GM06990 (cell line): ENCODE measurements around the gene AFG3L2.

Experiments used
- DNase-seq: peaks from one replicate; pipeline ENCODE4 v3.0.0-alpha.2; 2011; ENCODE audit not compliant: insufficient read length; ENCODE audit errors: extremely low read depth
- H3K27me3 ChIP-seq: replicated peaks from 2 replicates; pipeline ENCODE4 v1.6.0; 2011; ENCODE audit warnings: low read length; ENCODE audit not compliant: control insufficient read depth, insufficient read depth
- H3K36me3 ChIP-seq: 2 replicates; pipeline ENCODE4 v1.5.1; 2011; ENCODE audit warnings: low read length; ENCODE audit not compliant: control insufficient read depth, insufficient read depth
- H3K4me3 ChIP-seq: replicated peaks from 2 replicates; pipeline ENCODE4 v1.5.1; 2011; ENCODE audit warnings: low read depth, mild to moderate bottlenecking, control low read depth, low read length
- TF ChIP-seq, protein P1 (sequence below): IDR thresholded peaks from 2 replicates; pipeline ENCODE4 v1.5.1; 2011; ENCODE audit warnings: low read length, control low read depth, mild to moderate bottlenecking, inconsistent platforms; ENCODE audit not compliant: insufficient read depth, poor library complexity, severe bottlenecking

AFG3L2 gene

DNA sequence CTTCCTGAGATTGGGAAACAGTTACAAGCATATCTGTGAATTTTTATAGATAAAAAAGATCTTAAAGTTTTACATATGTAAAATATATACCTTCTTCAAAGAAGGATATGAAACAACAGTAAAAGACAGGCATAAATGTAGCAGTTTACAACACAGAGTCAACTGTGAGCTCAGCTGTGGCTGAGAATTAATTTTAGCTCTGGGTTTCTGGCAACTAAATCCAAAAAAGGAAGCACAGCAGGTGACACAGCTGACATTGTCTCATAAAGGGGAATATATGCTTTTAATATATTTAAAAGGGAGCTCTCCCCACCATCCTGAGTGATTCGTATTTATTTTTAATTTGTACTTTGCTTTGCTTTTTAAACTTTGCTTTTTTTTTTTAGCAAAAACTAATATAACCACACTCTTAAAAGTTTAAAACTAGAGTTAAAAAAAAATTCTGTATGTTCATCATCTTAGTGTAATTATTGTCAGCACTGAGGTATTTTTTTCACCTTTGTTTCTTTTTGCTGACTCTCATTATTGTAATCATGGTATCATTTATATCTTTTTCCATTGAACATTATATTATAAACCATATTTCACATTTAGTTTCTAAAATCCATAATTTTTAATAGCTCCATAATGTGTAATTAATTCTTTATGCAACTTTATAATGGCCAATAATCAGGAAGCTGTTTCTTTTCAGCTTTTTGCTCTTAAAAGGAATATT, 62.3 kb downstream of the AFG3L2 start:
- no peaks in the 10 kb centered on the region for H3K36me3 ChIP-seq
- H3K27me3 ChIP-seq: no peaks in the 10 kb centered on the region
- TF ChIP-seq, protein P1, sequence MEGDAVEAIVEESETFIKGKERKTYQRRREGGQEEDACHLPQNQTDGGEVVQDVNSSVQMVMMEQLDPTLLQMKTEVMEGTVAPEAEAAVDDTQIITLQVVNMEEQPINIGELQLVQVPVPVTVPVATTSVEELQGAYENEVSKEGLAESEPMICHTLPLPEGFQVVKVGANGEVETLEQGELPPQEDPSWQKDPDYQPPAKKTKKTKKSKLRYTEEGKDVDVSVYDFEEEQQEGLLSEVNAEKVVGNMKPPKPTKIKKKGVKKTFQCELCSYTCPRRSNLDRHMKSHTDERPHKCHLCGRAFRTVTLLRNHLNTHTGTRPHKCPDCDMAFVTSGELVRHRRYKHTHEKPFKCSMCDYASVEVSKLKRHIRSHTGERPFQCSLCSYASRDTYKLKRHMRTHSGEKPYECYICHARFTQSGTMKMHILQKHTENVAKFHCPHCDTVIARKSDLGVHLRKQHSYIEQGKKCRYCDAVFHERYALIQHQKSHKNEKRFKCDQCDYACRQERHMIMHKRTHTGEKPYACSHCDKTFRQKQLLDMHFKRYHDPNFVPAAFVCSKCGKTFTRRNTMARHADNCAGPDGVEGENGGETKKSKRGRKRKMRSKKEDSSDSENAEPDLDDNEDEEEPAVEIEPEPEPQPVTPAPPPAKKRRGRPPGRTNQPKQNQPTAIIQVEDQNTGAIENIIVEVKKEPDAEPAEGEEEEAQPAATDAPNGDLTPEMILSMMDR: no peak
- no peak for DNase-seq
- H3K4me3 ChIP-seq: no peak overlapping the region

DNA sequence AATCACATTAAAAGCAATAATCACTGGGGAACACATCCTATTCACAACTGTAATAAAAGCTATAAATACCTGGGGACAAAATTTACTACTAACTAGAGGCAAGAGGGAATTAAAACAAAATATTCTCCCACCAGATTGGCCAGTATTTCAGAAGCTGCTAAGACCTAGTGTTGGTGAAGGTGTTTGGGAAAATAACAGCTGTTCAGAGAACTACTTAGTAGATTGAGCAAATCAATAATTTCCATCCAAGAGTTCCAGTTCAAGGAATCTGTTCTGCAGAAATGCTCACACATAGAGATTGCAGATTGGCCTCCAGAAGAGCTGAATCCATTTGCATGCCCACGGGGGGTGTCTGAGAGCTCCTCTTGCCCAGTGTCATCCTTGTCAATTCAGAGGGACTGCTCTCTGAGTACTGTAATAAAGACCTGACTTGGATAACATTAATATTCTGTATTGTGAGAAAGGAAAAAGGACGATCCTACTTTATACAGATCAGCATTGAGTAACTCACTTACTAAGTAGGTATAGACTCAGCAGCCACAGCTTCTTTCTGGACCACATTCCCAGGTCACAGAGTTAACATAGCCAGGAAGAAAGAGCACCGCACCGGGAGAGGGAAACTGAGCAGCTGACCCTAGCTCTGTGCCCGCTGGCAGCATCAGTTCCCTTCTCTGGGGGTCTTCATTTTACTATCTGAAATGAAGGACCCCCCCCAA, 63.3 kb downstream of the AFG3L2 start:
- Histone ChIP-seq H3K4me3 (no peak overlapping the region), H3K27me3 (no peaks in the 10 kb centered on the region), H3K36me3 (no peaks in the 10 kb centered on the region)
- TF ChIP-seq, protein P1: no peak
- DNase-seq: no peak

DNA sequence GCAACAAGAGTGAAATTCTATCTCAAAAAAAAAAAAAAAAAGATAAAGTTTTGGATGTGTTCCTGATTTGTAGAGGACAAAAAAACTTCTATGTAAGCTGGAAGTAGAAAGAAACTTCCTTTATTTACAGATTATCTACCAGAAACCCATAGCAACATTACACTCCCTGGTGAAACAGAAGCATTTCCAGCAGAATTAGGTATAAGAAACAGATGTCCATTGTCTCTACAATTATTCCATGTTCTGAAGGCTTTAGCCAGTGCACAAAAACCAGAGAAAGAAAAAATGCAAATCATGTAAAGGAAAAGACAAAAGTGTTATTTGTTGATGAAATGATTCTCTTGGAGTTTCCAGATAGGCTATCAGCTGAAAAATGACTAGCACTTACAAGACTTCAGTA, 64.1 kb downstream of the AFG3L2 start:
- no peaks in the 10 kb centered on the region for H3K36me3 ChIP-seq

DNA sequence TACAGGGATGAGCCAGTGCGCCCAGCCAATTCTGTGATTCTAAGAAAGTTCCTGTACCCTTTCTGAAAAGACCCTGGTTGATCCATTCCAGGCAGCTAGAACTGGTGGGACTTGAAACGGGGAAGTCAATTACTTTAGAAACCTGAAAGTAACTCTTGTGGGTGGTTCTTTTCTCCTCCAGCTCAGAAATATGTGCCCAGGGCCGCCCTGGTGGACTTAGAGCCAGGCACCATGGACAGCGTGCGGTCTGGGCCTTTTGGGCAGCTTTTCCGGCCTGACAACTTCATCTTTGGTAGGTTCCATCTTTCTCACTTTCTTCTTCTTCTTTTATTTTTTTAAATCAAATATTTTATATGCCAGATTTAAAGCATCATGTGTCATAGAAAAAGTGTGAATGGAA, 66.3 kb downstream of the AFG3L2 start:
- Histone ChIP-seq H3K36me3 (no peaks in the 10 kb centered on the region), H3K27me3 (peaks cover 2% of the 10 kb centered on the region; the same call in 1 of the 2 replicates), H3K4me3 (no peak overlapping the region)
- DNase-seq: no peak
- TF ChIP-seq, protein P1: no peak

More for the DNA sequence above, 64.1 kb downstream of the AFG3L2 start:
- DNase-seq: no peak
- H3K27me3 ChIP-seq: no peaks in the 10 kb centered on the region
- TF ChIP-seq, protein P1: no peak
- no peak overlapping the region for H3K4me3 ChIP-seq

DNA sequence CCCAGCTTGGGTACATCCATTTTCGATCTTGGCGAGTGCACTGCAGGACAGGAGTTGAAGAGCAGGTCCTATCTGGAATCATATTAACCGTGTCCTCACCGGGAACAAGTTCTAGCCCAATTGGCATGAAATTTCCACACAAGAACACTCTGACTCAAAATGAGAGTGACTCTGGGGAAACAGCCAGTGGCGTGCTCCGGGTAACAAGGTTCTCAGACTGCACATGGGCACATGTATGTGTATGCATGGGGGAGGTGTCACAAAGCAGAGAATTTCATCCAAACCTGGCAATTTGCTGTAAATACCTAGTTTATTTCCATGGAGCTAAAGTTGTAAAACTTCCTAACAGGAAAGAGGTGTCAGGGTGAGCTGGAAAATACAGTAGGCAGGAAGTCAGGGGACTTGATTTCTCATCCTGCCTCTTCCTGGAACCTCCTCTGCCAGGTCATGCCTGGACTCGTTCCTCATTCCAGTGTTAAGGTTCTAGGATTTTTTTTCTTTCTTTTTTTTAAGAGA, 67.3 kb downstream of the AFG3L2 start:
- H3K27me3 ChIP-seq: peaks cover 2% of the 10 kb centered on the region; the same call in 1 of the 2 replicates
- H3K4me3 ChIP-seq: no peak overlapping the region; the same call in 1 of the 2 replicates
- TF ChIP-seq, protein P1: no peak
- no peak for DNase-seq
- H3K36me3 ChIP-seq: no peaks in the 10 kb centered on the region
